Smooth muscle cell (in vitro differentiated cells): ENCODE results near the gene KIF26B. TPM values are rescaled to one million over a fixed set of nuclear protein-coding genes. Genes with fewer than 3 reads are reported as not detected.

Experiments
- DNase-seq: peaks from one replicate; lab custom pipeline; 2025; ENCODE audit not compliant: unreplicated experiment; lab: John Stamatoyannopoulos, UW
- H2AFZ ChIP-seq: fragments of 200-600 bp; sonication (generic); 2 replicates; pipeline ENCODE4 v1.6.0; 2016; ENCODE audit warnings: antibody characterized with exemption, low read depth, mild to moderate bottlenecking
- H3F3A ChIP-seq: fragments of 200-600 bp; sonication (generic); 2 replicates; pipeline ENCODE4 v1.6.0; 2017; ENCODE audit warnings: antibody characterized with exemption, low read depth
- H3K27ac ChIP-seq: fragments of 200-600 bp; sonication (generic); 2 replicates; pipeline ENCODE4 v1.5.1; 2016; ENCODE audit warnings: low read depth, mild to moderate bottlenecking
- H3K27me3 ChIP-seq: fragments of 200-600 bp; sonication (generic); 2 replicates; pipeline ENCODE4 v1.6.1; 2016; ENCODE audit warnings: low read depth, mild to moderate bottlenecking
- H3K36me3 ChIP-seq: fragments of 200-600 bp; sonication (generic); 2 replicates; pipeline ENCODE4 v1.5.1; 2016; ENCODE audit warnings: low read depth
- H3K4me1 ChIP-seq: fragments of 200-600 bp; sonication (generic); 2 replicates; pipeline ENCODE4 v1.5.1; 2016; ENCODE audit warnings: low read depth
- H3K4me2 ChIP-seq: fragments of 200-600 bp; sonication (generic); 2 replicates; pipeline ENCODE4 v1.6.0; 2016; ENCODE audit warnings: mild to moderate bottlenecking
- H3K4me3 ChIP-seq: fragments of 200-600 bp; sonication (generic); 2 replicates; pipeline ENCODE4 v1.5.1; 2016; ENCODE audit warnings: mild to moderate bottlenecking
- H3K79me2 ChIP-seq: fragments of 200-600 bp; sonication (generic); 2 replicates; pipeline ENCODE4 v1.6.0; 2016; ENCODE audit warnings: low read depth, mild to moderate bottlenecking
- H3K9ac ChIP-seq: fragments of 200-600 bp; sonication (generic); 2 replicates; pipeline ENCODE4 v1.6.0; 2016; ENCODE audit warnings: low read depth
- H3K9me3 ChIP-seq: fragments of 200-600 bp; sonication (generic); replicated peaks from 2 replicates; pipeline ENCODE4 v1.5.1; 2016; ENCODE audit warnings: low read depth
- H4K20me1 ChIP-seq: fragments of 200-600 bp; sonication (generic); 2 replicates; pipeline ENCODE4 v1.6.0; 2016; ENCODE audit warnings: low read depth
- CTCF ChIP-seq: fragments of 200-600 bp; sonication (generic); IDR thresholded peaks from 2 replicates; pipeline ENCODE4 v1.5.1; 2017; ENCODE audit warnings: borderline replicate concordance, mild to moderate bottlenecking, antibody characterized with exemption; ENCODE audit not compliant: insufficient read depth, poor library complexity, severe bottlenecking
- WGBS: methylation state at CpG from one replicate; pipeline ENCODE4 v1.1.7; 2016; ENCODE audit warnings: low lambda C conversion rate; 5-methylcytosine and 5-hydroxymethylcytosine counted together
- polyA plus RNA-seq: library from polyadenylated mRNA; unstranded; fragments of >200 nt; fragmentation: Nextera tagmentation; extraction: Ambion mirVana; gene quantifications from 2 replicates; pipeline ENCODE4 v1.2.1, GENCODE V29; 2016
- total RNA-seq: library from RNA; depleted of rRNA; stranded (reverse); fragments of >200 nt; gene quantifications from 2 replicates; pipeline ENCODE4 v1.2.3, GENCODE V29; 2014

The KIF26B gene
- total and polyA plus RNA-seq, 2 experiments from 2014 or later = 24.9 to 43.3 TPM

- Histone ChIP-seq H3K4me1 (peaks cover 8% of the 10 kb centered on the region), H3K36me3 (no peaks in the 10 kb centered on the region), H3K4me2 (no peak overlapping the region), H2AFZ (no peak overlapping the region), H3F3A (peaks cover 9% of the 10 kb centered on the region), H3K27ac (no peak overlapping the region), H3K9me3 (no peaks in the 10 kb centered on the region), H3K79me2 (peaks cover 36% of the 10 kb centered on the region), H3K27me3 (no peaks in the 10 kb centered on the region), H3K9ac (no peak overlapping the region), H3K4me3 (no peak overlapping the region), H4K20me1 (peaks cover 97% of the 10 kb centered on the region)
- 80% methylated on average over 12 of the region's 12 CpGs for WGBS
- no peak for DNase-seq
- TF ChIP-seq CTCF = no peak
Measured at GRCh38 chr1:245258271-245258920, 103.6 kb downstream of the KIF26B start.

GRCh38 chr1:245260110-245260882 lies 105.5 kb downstream of the KIF26B start:
- Histone ChIP-seq H3K9ac (no peak overlapping the region), H3K27ac (no peak overlapping the region), H4K20me1 (peaks cover 98% of the 10 kb centered on the region), H2AFZ (no peak overlapping the region), H3K4me1 (peaks cover 8% of the 10 kb centered on the region), H3K36me3 (no peaks in the 10 kb centered on the region), H3K9me3 (no peaks in the 10 kb centered on the region), H3K4me2 (no peak overlapping the region), H3K79me2 (peaks cover 25% of the 10 kb centered on the region), H3F3A (peaks cover 9% of the 10 kb centered on the region), H3K4me3 (no peak overlapping the region), H3K27me3 (no peaks in the 10 kb centered on the region)
- WGBS = 68% methylated on average over 6 of the region's 6 CpGs
- DNase-seq = no peak
- no peak for TF ChIP-seq CTCF

GRCh38 chr1:245260883-245261282 lies 106.1 kb downstream of the KIF26B start:
- no peak for DNase-seq
- H3F3A ChIP-seq = peaks cover 9% of the 10 kb centered on the region
- H3K4me3 ChIP-seq = no peak overlapping the region
- H2AFZ ChIP-seq = no peak overlapping the region
- no peak overlapping the region for H3K9ac ChIP-seq
- no peak for TF ChIP-seq CTCF
- H3K36me3 ChIP-seq = no peaks in the 10 kb centered on the region
- no peak overlapping the region for H3K4me2 ChIP-seq
- H3K4me1 ChIP-seq = peaks cover 8% of the 10 kb centered on the region
- H3K27me3 ChIP-seq = no peaks in the 10 kb centered on the region
- WGBS = 93% methylated on average over 5 of the region's 5 CpGs
- H4K20me1 ChIP-seq = peaks cover 98% of the 10 kb centered on the region
- H3K9me3 ChIP-seq = no peaks in the 10 kb centered on the region
- H3K79me2 ChIP-seq = peaks cover 28% of the 10 kb centered on the region
- no peak overlapping the region for H3K27ac ChIP-seq
